ENCODE data around the gene EIF1B. TPM values are rescaled to one million over a fixed set of nuclear protein-coding genes. Genes with fewer than 3 reads are reported as not detected.

Gene EIF1B
- total RNA-seq, 6 experiments from 2014 or later, result 32.0 to 41.6 (median 38.3) TPM

DNA sequence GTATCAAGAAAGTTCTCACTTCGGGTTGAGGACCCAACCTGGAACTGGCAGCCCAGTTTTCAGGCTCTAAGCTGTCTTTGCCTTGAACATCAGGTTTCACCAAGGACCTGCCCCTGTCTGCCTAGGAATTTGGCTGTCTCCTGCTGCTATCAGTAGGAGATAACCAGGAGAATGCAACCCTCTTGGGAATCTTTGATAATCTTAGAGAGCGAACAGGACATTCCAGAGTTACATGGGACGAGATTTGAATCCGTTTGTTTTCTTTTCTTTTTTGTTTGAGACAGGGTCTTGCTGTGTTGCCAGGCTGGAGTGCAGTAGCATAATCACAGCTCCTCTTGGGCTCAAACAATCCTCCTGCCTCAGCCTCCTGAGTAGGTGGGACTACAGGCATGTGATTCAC, 18.0 kb upstream of the EIF1B start:
- Mint-ChIP-seq H3K27ac (no peak overlapping the region), H3K4me1 (ENCODE audit: low read depth) (no peaks in the 10 kb centered on the region), H3K4me3 (no peak overlapping the region), H3K27me3 (ENCODE audit: insufficient read depth) (no peaks in the 10 kb centered on the region; the same call in 1 of the 2 replicates), H3K36me3 (ENCODE audit: low read depth) (no peaks in the 10 kb centered on the region), H3K9me3 (no peaks in the 10 kb centered on the region)
- no peak for DNase-seq
- TF ChIP-seq, protein P1, sequence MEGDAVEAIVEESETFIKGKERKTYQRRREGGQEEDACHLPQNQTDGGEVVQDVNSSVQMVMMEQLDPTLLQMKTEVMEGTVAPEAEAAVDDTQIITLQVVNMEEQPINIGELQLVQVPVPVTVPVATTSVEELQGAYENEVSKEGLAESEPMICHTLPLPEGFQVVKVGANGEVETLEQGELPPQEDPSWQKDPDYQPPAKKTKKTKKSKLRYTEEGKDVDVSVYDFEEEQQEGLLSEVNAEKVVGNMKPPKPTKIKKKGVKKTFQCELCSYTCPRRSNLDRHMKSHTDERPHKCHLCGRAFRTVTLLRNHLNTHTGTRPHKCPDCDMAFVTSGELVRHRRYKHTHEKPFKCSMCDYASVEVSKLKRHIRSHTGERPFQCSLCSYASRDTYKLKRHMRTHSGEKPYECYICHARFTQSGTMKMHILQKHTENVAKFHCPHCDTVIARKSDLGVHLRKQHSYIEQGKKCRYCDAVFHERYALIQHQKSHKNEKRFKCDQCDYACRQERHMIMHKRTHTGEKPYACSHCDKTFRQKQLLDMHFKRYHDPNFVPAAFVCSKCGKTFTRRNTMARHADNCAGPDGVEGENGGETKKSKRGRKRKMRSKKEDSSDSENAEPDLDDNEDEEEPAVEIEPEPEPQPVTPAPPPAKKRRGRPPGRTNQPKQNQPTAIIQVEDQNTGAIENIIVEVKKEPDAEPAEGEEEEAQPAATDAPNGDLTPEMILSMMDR (IDR thresholded peaks at IDR 0.05), result no peak

DNA sequence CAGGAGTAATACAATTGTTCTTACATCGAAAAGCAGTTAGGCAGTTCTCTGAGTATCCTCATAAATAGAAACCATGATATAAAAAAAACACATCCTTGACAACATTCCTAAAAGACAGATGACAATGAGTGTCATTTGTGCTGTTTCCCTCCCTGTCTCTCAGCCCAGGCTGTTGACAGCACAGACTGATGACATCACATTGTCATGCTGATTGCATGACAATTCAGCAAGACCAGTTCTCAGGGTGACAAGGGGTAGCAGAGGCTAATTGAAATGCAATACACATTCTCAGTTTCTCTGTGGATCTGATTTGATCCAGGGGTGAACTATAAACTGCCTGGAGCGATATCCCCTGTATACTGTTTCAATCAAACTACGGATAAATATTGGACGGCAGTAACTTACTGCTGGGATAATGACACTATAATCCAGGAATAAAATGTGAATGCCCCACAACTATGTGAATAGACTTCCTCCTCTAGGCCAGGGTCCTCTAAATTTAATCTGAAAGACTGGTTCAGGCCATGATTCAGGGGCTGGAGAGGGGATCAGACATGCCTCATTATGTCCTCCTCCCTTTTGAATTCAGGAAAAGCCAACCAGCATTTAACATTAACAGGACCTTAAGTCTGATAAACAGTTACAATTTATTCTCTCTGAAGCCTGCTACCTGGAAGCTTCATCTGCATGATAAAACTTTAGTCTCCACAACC, 16.7 kb upstream of the EIF1B start:
- no peak for DNase-seq
- Mint-ChIP-seq H3K27me3 (ENCODE audit: insufficient read depth) (no peaks in the 10 kb centered on the region; the same call in 1 of the 2 replicates), H3K36me3 (ENCODE audit: low read depth) (no peaks in the 10 kb centered on the region), H3K27ac (no peak overlapping the region), H3K4me1 (ENCODE audit: low read depth) (no peaks in the 10 kb centered on the region), H3K9me3 (no peaks in the 10 kb centered on the region), H3K4me3 (no peak overlapping the region)
- TF ChIP-seq, protein P1 (IDR thresholded peaks at IDR 0.05), result no peak

DNA sequence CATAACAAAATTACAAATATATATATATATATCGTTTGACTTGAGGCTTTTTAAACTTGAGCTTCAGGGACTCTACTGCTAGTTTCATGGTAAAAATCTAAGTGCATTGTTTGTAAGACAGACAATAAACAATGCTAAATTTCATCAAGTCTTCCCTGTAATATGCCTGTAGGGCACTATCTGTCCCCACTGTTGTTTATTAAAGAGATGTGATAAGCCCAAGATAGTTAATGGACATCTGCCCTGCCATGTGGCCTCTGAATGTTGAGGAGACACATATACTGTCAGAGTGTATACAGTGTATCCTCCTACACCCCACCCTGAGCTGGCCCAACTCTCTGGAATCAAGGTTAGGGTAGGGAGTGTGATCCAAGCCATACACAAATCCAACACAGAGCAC, 15.1 kb upstream of the EIF1B start:
- H3K9me3 Mint-ChIP-seq, result no peaks in the 10 kb centered on the region

DNA sequence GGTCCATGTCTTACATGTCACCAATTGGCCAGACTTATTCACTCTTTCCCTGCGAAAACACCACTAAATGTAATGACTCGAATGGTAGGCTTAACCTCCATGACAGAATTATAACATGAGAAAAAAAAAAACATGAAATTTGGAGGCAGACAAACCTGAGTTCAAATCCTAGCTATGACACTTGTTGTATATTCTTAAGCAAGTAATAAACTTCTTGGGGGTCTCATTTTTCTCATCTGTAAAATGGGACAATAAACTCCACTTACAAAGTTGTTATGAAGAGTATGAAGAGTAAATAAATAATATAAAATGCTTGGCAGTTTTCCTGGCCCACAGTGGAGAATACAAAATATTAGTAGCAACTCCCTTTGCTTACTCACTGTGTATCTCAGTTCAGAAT, 11.4 kb upstream of the EIF1B start:
- no peaks in the 10 kb centered on the region for H3K27me3 Mint-ChIP-seq (ENCODE audit: insufficient read depth)
- H3K27ac Mint-ChIP-seq, result no peak overlapping the region
- H3K4me1 Mint-ChIP-seq (ENCODE audit: low read depth), result peaks cover 34% of the 10 kb centered on the region

More for the DNA sequence above, 15.1 kb upstream of the EIF1B start:
- no peak overlapping the region for H3K27ac Mint-ChIP-seq
- peaks cover 6% of the 10 kb centered on the region for H3K4me1 Mint-ChIP-seq (ENCODE audit: low read depth)
- TF ChIP-seq, protein P1 (IDR thresholded peaks at IDR 0.05), result no peak
- DNase-seq, result no peak
- no peaks in the 10 kb centered on the region; the same call in 1 of the 2 replicates for H3K27me3 Mint-ChIP-seq (ENCODE audit: insufficient read depth)
- H3K4me3 Mint-ChIP-seq, result no peak overlapping the region
- H3K36me3 Mint-ChIP-seq (ENCODE audit: low read depth), result no peaks in the 10 kb centered on the region

DNA sequence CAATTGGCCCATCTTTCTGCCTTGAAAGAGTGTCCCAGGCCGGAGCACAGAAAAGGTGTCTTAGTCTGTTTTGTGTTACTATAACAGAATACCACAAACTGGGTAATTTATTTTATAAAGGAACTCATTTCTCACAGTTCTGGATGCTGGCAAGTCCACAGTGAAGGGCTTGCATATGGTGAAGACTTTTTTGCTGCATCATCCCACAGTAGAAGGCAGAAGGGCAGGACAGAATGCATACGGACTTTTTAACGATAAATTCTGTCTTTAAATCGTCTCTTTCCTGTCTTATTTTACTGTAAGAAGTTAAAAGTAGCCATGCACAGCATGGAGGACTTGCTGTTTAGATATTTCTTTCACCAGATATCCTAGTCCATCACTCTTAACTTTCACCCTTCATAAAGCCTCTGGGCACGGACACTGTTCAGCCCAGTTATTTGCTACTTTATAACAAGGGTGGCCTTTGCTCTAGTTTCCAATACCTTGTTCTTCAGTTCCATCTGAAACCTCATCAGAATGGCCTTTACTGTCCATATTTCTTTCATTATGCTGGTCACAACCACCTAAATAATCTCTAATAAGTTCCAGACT, 10.3 kb upstream of the EIF1B start:
- TF ChIP-seq, protein P1 (IDR thresholded peaks at IDR 0.05), result no peak
- no peaks in the 10 kb centered on the region for H3K9me3 Mint-ChIP-seq
- peaks cover 34% of the 10 kb centered on the region for H3K4me1 Mint-ChIP-seq (ENCODE audit: low read depth)
- no peaks in the 10 kb centered on the region for H3K36me3 Mint-ChIP-seq (ENCODE audit: low read depth)
- peak overlapping the region; percentile 33; the same call in 1 of the 2 replicates for H3K4me3 Mint-ChIP-seq
- peak overlapping the region; percentile 94 for H3K27ac Mint-ChIP-seq
- DNase-seq, result no peak
- H3K27me3 Mint-ChIP-seq (ENCODE audit: insufficient read depth), result no peaks in the 10 kb centered on the region

More for the DNA sequence above, 11.4 kb upstream of the EIF1B start:
- no peak overlapping the region for H3K4me3 Mint-ChIP-seq
- TF ChIP-seq, protein P1 (IDR thresholded peaks at IDR 0.05), result no peak
- no peak for DNase-seq
- H3K9me3 Mint-ChIP-seq, result no peaks in the 10 kb centered on the region
- no peaks in the 10 kb centered on the region for H3K36me3 Mint-ChIP-seq (ENCODE audit: low read depth)

All from HFFc6 (cell line).